ENCODE results near the gene GOLGA7B.

GRCh38 chr10:97821308-97822038, 28.2 kb upstream of the GOLGA7B start:
- TF ChIP-seq CTCF (tag by site-specific recombination; IDR thresholded peaks at IDR 0.05): no peak
- no peak for TF ChIP-seq ZNF302 (tag by site-specific recombination; IDR thresholded peaks at IDR 0.05; ENCODE audit: low read depth)
- no peak for TF ChIP-seq PRDM4 (tag by site-specific recombination; IDR thresholded peaks at IDR 0.05)

Measured in HEK293 (cell line).